Tibial nerve (tissue), 4 donors: ENCODE data around the gene PABPC1L. TPM values are rescaled to one million over a fixed set of nuclear protein-coding genes. Genes with fewer than 3 reads are reported as not detected.

Source experiments
- DNase-seq, 2 donors: peaks; one replicate each; pipeline ENCODE4 v3.0.0-alpha.2; 2019; ENCODE audit warnings: low spot score in 2 of 2
- H3K27ac ChIP-seq, 4 donors: fragments of 200-600 bp; sonication (generic) in 3 of 4; one replicate each; pipeline ENCODE4 v1.5.1; 2017 to 2019; ENCODE audit warnings: mild to moderate bottlenecking in 1 of 4
- H3K27me3 ChIP-seq, 2 donors: fragments of 200-600 bp; sonication (generic) in 1 of 2; one replicate each; pipeline versions ENCODE4 v1.5.1 to v1.6.0; 2017 to 2019
- H3K36me3 ChIP-seq, 3 donors: fragments of 200-600 bp; sonication (generic); one replicate each; pipeline ENCODE4 v1.5.1; 2018 to 2019
- H3K4me1 ChIP-seq, 4 donors: fragments of 200-600 bp; sonication (generic) in 3 of 4; one replicate each; pipeline ENCODE4 v1.5.1; 2017 to 2019
- H3K4me3 ChIP-seq, 4 donors: fragments of 200-600 bp; sonication (generic) in 3 of 4; one replicate each; pipeline ENCODE4 v1.5.1; 2017 to 2019; ENCODE audit warnings: mild to moderate bottlenecking in 1 of 4, moderate library complexity in 1 of 4
- H3K9me3 ChIP-seq, 4 donors: fragments of 200-600 bp; sonication (generic) in 3 of 4; one replicate each; pipeline ENCODE4 v1.5.1; 2017 to 2019
- CTCF ChIP-seq, 5 experiments: fragments of 200-600 bp in 3 of 5; fragments of 450-650 bp in 2 of 5; sonication (generic) in 3 of 5; IDR thresholded peaks; one replicate each; pipeline ENCODE4 v1.5.1; 2016 to 2019; ENCODE audit warnings: antibody characterized with exemption in 5 of 5, mild to moderate bottlenecking in 3 of 5, moderate library complexity in 2 of 5
- EP300 ChIP-seq, 2 donors: sonication (generic); formaldehyde crosslinking; IDR thresholded peaks; one replicate each; pipeline ENCODE4 v1.6.1; 2017; ENCODE audit warnings: antibody characterized with exemption in 2 of 2, mild to moderate bottlenecking in 1 of 2
- POLR2A ChIP-seq, 2 donors: fragments of 450-650 bp; IDR thresholded peaks; one replicate each; pipeline ENCODE4 v1.6.1; 2017; ENCODE audit warnings: antibody characterized with exemption in 2 of 2, mild to moderate bottlenecking in 2 of 2, moderate library complexity in 2 of 2
- WGBS, 2 donors: methylation state at CpG; one replicate each; pipeline ENCODE4 v1.1.5; 2018; 5-methylcytosine and 5-hydroxymethylcytosine counted together
- total RNA-seq, 4 donors: library from RNA; depleted of rRNA; stranded (reverse); fragments of >200 nt; gene quantifications; one replicate each; pipeline ENCODE4 v1.1.0, GENCODE V29; 2016

PABPC1L gene
- total RNA-seq, 4 donors from 2014 or later = 11.8 to 27.9 (median 16.0) TPM

- H3K27ac ChIP-seq = no peak overlapping the region
- 91 to 95% methylated on average over 18 of the region's 18 CpGs for WGBS, 2 donors
- peaks cover 0 to 44% (median 0%) of the 10 kb centered on the region in 3 donors for H3K36me3 ChIP-seq
- H3K4me1 ChIP-seq = no peaks in the 10 kb centered on the region
- DNase-seq = no peak
- no peaks in the 10 kb centered on the region for H3K27me3 ChIP-seq
- no peaks in the 10 kb centered on the region for H3K9me3 ChIP-seq
- TF ChIP-seq CTCF (IDR thresholded peaks at IDR 0.05) (no peak), POLR2A (IDR thresholded peaks at IDR 0.05) (no peak), EP300 (IDR thresholded peaks at IDR 0.05) (no peak)
- H3K4me3 ChIP-seq = no peak overlapping the region
Measured at GRCh38 chr20:44930517-44931168, 20.8 kb downstream of the PABPC1L start.

DNA sequence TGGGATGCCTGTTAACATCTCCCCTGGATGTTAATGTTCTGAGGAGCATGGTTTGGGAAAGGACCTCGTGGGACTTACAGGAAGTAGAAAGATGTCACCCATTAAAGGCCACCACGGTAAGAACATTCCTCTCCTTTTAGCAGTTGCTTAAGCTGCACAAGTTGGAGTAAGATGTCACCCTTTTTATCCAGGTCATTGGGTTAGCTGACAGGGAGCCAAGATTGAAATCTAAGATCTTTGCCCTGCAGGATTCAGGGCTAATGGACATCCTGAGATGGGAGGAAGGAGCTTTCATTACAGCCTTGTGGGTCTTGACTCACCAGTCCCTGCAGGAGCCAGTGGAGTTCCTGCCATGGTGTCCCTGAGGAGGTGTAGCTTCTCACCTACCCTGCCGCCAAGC lies 22.1 kb downstream of the PABPC1L start:
- no peak for TF ChIP-seq CTCF (IDR thresholded peaks at IDR 0.05)
- TF ChIP-seq POLR2A (IDR thresholded peaks at IDR 0.05) = no peak
- TF ChIP-seq EP300 (IDR thresholded peaks at IDR 0.05) = no peak
- WGBS, 2 donors = 82% methylated on average over 3 of the region's 3 CpGs
- H3K27ac ChIP-seq = no peak overlapping the region

GRCh38 chr20:44932916-44933315 lies 23.1 kb downstream of the PABPC1L start:
- 90 to 94% methylated on average over 8 of the region's 8 CpGs for WGBS, 2 donors
- peaks cover 0 to 58% (median 0%) of the 10 kb centered on the region in 3 donors for H3K36me3 ChIP-seq
- no peak for DNase-seq
- TF ChIP-seq CTCF (IDR thresholded peaks at IDR 0.05) (no peak), POLR2A (IDR thresholded peaks at IDR 0.05) (no peak), EP300 (IDR thresholded peaks at IDR 0.05) (no peak)
- H3K27me3 ChIP-seq = no peaks in the 10 kb centered on the region
- no peak overlapping the region for H3K27ac ChIP-seq
- H3K9me3 ChIP-seq = no peaks in the 10 kb centered on the region
- H3K4me1 ChIP-seq = no peaks in the 10 kb centered on the region
- H3K4me3 ChIP-seq = no peak overlapping the region

More for the DNA sequence above, 22.1 kb downstream of the PABPC1L start:
- no peak for DNase-seq
- Histone ChIP-seq H3K9me3 (no peaks in the 10 kb centered on the region), H3K4me1 (no peaks in the 10 kb centered on the region), H3K36me3 (peaks cover 0 to 50% (median 0%) of the 10 kb centered on the region in 3 donors), H3K4me3 (no peak overlapping the region), H3K27me3 (no peaks in the 10 kb centered on the region)

- TF ChIP-seq EP300 (IDR thresholded peaks at IDR 0.05) (no peak), CTCF (IDR thresholded peaks at IDR 0.05) (no peak), POLR2A (IDR thresholded peaks at IDR 0.05) (no peak)
Measured at GRCh38 chr20:44936510-44936909, 26.6 kb downstream of the PABPC1L start.

GRCh38 chr20:44938637-44939036 lies 28.8 kb downstream of the PABPC1L start:
- TF ChIP-seq POLR2A (IDR thresholded peaks at IDR 0.05) (no peak), CTCF (IDR thresholded peaks at IDR 0.05) (no peak), EP300 (IDR thresholded peaks at IDR 0.05) (no peak)
- no peaks in the 10 kb centered on the region for H3K27me3 ChIP-seq
- no peak for DNase-seq
- H3K4me3 ChIP-seq = no peak overlapping the region
- no peak overlapping the region for H3K27ac ChIP-seq
- H3K4me1 ChIP-seq = no peaks in the 10 kb centered on the region
- H3K36me3 ChIP-seq = peaks cover 0 to 83% (median 15%) of the 10 kb centered on the region in 3 donors
- WGBS, 2 donors = 84 to 85% methylated on average over 9 of the region's 9 CpGs
- no peaks in the 10 kb centered on the region for H3K9me3 ChIP-seq

More at GRCh38 chr20:44936510-44936909, 26.6 kb downstream of the PABPC1L start:
- no peaks in the 10 kb centered on the region for H3K4me1 ChIP-seq
- no peaks in the 10 kb centered on the region for H3K9me3 ChIP-seq
- WGBS, 2 donors = 88 to 95% methylated on average over 10 of the region's 10 CpGs
- no peak overlapping the region for H3K27ac ChIP-seq
- no peak overlapping the region for H3K4me3 ChIP-seq
- no peak for DNase-seq
- H3K36me3 ChIP-seq = peaks cover 0 to 79% (median 1%) of the 10 kb centered on the region in 3 donors
- no peaks in the 10 kb centered on the region for H3K27me3 ChIP-seq
